ENCODE data around the gene GABRG3. TPM values are rescaled to one million over a fixed set of nuclear protein-coding genes. Genes with fewer than 3 reads are reported as not detected.

The GABRG3 gene
- total and polyA plus RNA-seq, 12 donors = 0.08 to 1.1 (median 0.44) TPM; not detected in 5

- WGBS, 4 donors = 18 to 72% (median 63%) methylated on average over 2 of the region's 2 CpGs
- H3K4me1 ChIP-seq (replicated peaks in 1 of 2) = no peaks in the 10 kb centered on the region
- no peaks in the 10 kb centered on the region for H3K36me3 ChIP-seq (replicated peaks in 1 of 2)
- no peaks in the 10 kb centered on the region for H3K27me3 ChIP-seq
- H3K9me3 ChIP-seq (replicated peaks in 1 of 3) = no peaks in the 10 kb centered on the region
- no peak for DNase-seq
- intact Hi-C loops (cut with DNase I) = no loop called here
- H3K27ac ChIP-seq = no peak overlapping the region
- H3K4me3 ChIP-seq = no peak overlapping the region
- TF ChIP-seq POLR2A (IDR thresholded peaks at IDR 0.05) = no peak
- TF ChIP-seq, protein P1, sequence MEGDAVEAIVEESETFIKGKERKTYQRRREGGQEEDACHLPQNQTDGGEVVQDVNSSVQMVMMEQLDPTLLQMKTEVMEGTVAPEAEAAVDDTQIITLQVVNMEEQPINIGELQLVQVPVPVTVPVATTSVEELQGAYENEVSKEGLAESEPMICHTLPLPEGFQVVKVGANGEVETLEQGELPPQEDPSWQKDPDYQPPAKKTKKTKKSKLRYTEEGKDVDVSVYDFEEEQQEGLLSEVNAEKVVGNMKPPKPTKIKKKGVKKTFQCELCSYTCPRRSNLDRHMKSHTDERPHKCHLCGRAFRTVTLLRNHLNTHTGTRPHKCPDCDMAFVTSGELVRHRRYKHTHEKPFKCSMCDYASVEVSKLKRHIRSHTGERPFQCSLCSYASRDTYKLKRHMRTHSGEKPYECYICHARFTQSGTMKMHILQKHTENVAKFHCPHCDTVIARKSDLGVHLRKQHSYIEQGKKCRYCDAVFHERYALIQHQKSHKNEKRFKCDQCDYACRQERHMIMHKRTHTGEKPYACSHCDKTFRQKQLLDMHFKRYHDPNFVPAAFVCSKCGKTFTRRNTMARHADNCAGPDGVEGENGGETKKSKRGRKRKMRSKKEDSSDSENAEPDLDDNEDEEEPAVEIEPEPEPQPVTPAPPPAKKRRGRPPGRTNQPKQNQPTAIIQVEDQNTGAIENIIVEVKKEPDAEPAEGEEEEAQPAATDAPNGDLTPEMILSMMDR (IDR thresholded peaks at IDR 0.05) = no peak
Observed at GRCh38 chr15:27231811-27232210, 260.8 kb downstream of the GABRG3 start.

- DNase-seq = no peak
- WGBS, 4 donors = 67 to 94% (median 79%) methylated on average over 2 to 4 of the region's 4 CpGs
- intact Hi-C loops (cut with DNase I) = no loop called here
Observed at GRCh38 chr15:27232876-27233275, 261.9 kb downstream of the GABRG3 start.

GRCh38 chr15:27234593-27234992 is 263.6 kb downstream of the GABRG3 start:
- intact Hi-C loops (cut with DNase I) = no loop called here
- WGBS, 4 donors = 88 to 98% (median 93%) methylated on average over 4 of the region's 4 CpGs

More at GRCh38 chr15:27232876-27233275, 261.9 kb downstream of the GABRG3 start:
- no peaks in the 10 kb centered on the region for H3K36me3 ChIP-seq (replicated peaks in 1 of 2)
- no peaks in the 10 kb centered on the region for H3K4me1 ChIP-seq (replicated peaks in 1 of 2)
- TF ChIP-seq, protein P1 (IDR thresholded peaks at IDR 0.05) = no peak
- no peak for TF ChIP-seq POLR2A (IDR thresholded peaks at IDR 0.05)
- no peak overlapping the region for H3K4me3 ChIP-seq
- no peaks in the 10 kb centered on the region for H3K9me3 ChIP-seq (replicated peaks in 1 of 3)
- H3K27ac ChIP-seq = no peak overlapping the region
- H3K27me3 ChIP-seq = no peaks in the 10 kb centered on the region

GRCh38 chr15:27235161-27235560 is 264.2 kb downstream of the GABRG3 start:
- Histone ChIP-seq H3K9me3 (replicated peaks in 1 of 3) (no peaks in the 10 kb centered on the region), H3K27me3 (no peaks in the 10 kb centered on the region), H3K27ac (no peak overlapping the region), H3K4me3 (no peak overlapping the region), H3K4me1 (replicated peaks in 1 of 2) (no peaks in the 10 kb centered on the region), H3K36me3 (replicated peaks in 1 of 2) (no peaks in the 10 kb centered on the region)
- 70 to 75% (median 72%) methylated on average over 4 of the region's 4 CpGs for WGBS, 4 donors
- intact Hi-C loops (cut with DNase I) = no loop called here
- DNase-seq = no peak
- TF ChIP-seq, protein P1 (IDR thresholded peaks at IDR 0.05) = no peak
- TF ChIP-seq POLR2A (IDR thresholded peaks at IDR 0.05) = no peak

More at GRCh38 chr15:27234593-27234992, 263.6 kb downstream of the GABRG3 start:
- Histone ChIP-seq H3K9me3 (replicated peaks in 1 of 3) (no peaks in the 10 kb centered on the region), H3K4me3 (no peak overlapping the region), H3K27ac (no peak overlapping the region), H3K4me1 (replicated peaks in 1 of 2) (no peaks in the 10 kb centered on the region), H3K27me3 (no peaks in the 10 kb centered on the region), H3K36me3 (replicated peaks in 1 of 2) (no peaks in the 10 kb centered on the region)
- TF ChIP-seq, protein P1 (IDR thresholded peaks at IDR 0.05) = no peak
- TF ChIP-seq POLR2A (IDR thresholded peaks at IDR 0.05) = no peak
- no peak for DNase-seq

All from adrenal gland (tissue), 12 donors.